Forelimb muscle (tissue), 1 donor: ENCODE measurements around the gene IFNE. TPM values are rescaled to one million over a fixed set of nuclear protein-coding genes. Genes with fewer than 3 reads are reported as not detected.

Source experiments
- polyA plus RNA-seq: library from polyadenylated mRNA; unstranded; fragments of 120-200 nt; gene quantifications from one replicate; pipeline ENCODE4 v1.2.1, GENCODE V29; 2013; ENCODE audit not compliant: insufficient read length

The IFNE gene
- polyA plus RNA-seq, 1 donor = not detected

Other genes with a start within 250 kb of the IFNE start
- gene IFNA14, start 242.3 kb downstream of the IFNE start, polyA plus RNA-seq = not detected
- not detected for gene IFNA5, start 177.0 kb downstream of the IFNE start, polyA plus RNA-seq
- 19.5 TPM for gene KLHL9, start 146.9 kb downstream of the IFNE start, polyA plus RNA-seq
- not detected for gene IFNA6, start 131.4 kb downstream of the IFNE start, polyA plus RNA-seq
- gene IFNA13, start 114.3 kb downstream of the IFNE start, polyA plus RNA-seq = not detected
- gene IFNA2, start 96.9 kb downstream of the IFNE start, polyA plus RNA-seq = not detected
- gene IFNA8, start 73.2 kb downstream of the IFNE start, polyA plus RNA-seq = not detected
- not detected for gene IFNA1, start 41.9 kb downstream of the IFNE start, polyA plus RNA-seq